Stimulated activated CD8-positive, alpha-beta memory T cell treated with anti-CD3 and anti-CD28 coated beads, Interleukin-4, amount 100 ng/mL, for 24 hours (primary cell): ENCODE results near the gene NAT8L.

Experiments
- DNase-seq: peaks from one replicate; pipeline ENCODE4 v3.0.0-alpha.2; 2020; ENCODE audit warnings: low read depth

The NAT8L gene

GRCh38 chr4:2064276-2064991 lies 5.3 kb downstream of the NAT8L start:
- DNase-seq = no peak

- no peak for DNase-seq
Measured at GRCh38 chr4:2065106-2065930, 6.2 kb downstream of the NAT8L start.

- no peak for DNase-seq
Measured at GRCh38 chr4:2066011-2066551, 7.0 kb downstream of the NAT8L start.

GRCh38 chr4:2066571-2067445 lies 7.7 kb downstream of the NAT8L start:
- no peak for DNase-seq

- DNase-seq = no peak
Measured at GRCh38 chr4:2067446-2068197, 8.5 kb downstream of the NAT8L start.

GRCh38 chr4:2068198-2068470 lies 9.0 kb downstream of the NAT8L start:
- DNase-seq = no peak

- no peak for DNase-seq
Measured at GRCh38 chr4:2068566-2068965, 9.4 kb downstream of the NAT8L start.

GRCh38 chr4:2069161-2069971 lies 10.2 kb downstream of the NAT8L start:
- no peak for DNase-seq

GRCh38 chr4:2069986-2070385 lies 10.9 kb downstream of the NAT8L start:
- no peak for DNase-seq

- DNase-seq = no peak
Measured at GRCh38 chr4:2070421-2071251, 11.5 kb downstream of the NAT8L start.

GRCh38 chr4:2071252-2071911 lies 12.3 kb downstream of the NAT8L start:
- no peak for DNase-seq

GRCh38 chr4:2071912-2072867 lies 13.1 kb downstream of the NAT8L start:
- DNase-seq = no peak

GRCh38 chr4:2072971-2073807 lies 14.1 kb downstream of the NAT8L start:
- no peak for DNase-seq

GRCh38 chr4:2073808-2074481 lies 14.8 kb downstream of the NAT8L start:
- no peak for DNase-seq

GRCh38 chr4:2074588-2074987 lies 15.5 kb downstream of the NAT8L start:
- DNase-seq = no peak

- no peak for DNase-seq
Measured at GRCh38 chr4:2075171-2075986, 16.3 kb downstream of the NAT8L start.
